Endodermal cell (in vitro differentiated cells): ENCODE results near the gene PPIL6. TPM values are rescaled to one million over a fixed set of nuclear protein-coding genes. Genes with fewer than 3 reads are reported as not detected.

Experiments
- DNase-seq: peaks from one replicate; pipeline ENCODE4 v3.0.0-alpha.2; 2017
- H3K27ac ChIP-seq: 2 replicates; pipeline ENCODE4 v1.5.1; 2013; ENCODE audit warnings: mild to moderate bottlenecking, low read depth, low read length, moderate library complexity
- H3K27me3 ChIP-seq: 2 replicates; pipeline ENCODE4 v1.6.1; 2013; ENCODE audit warnings: mild to moderate bottlenecking, low read length, moderate library complexity; ENCODE audit not compliant: insufficient read depth, control insufficient read depth, poor library complexity, severe bottlenecking
- H3K36me3 ChIP-seq: 2 replicates; pipeline ENCODE4 v1.7.0; 2013; ENCODE audit warnings: mild to moderate bottlenecking, low read length, moderate library complexity; ENCODE audit not compliant: control insufficient read depth, insufficient read depth
- H3K4me1 ChIP-seq: one replicate; pipeline ENCODE4 v1.7.0; 2013; ENCODE audit warnings: low read length; ENCODE audit not compliant: control insufficient read depth, insufficient read depth
- H3K4me3 ChIP-seq: 2 replicates; pipeline ENCODE4 v1.5.1; 2013; ENCODE audit warnings: mild to moderate bottlenecking, low read length, moderate library complexity
- H3K9ac ChIP-seq: 2 replicates; pipeline ENCODE4 v1.6.1; 2013; ENCODE audit warnings: mild to moderate bottlenecking, low read length, moderate library complexity; ENCODE audit not compliant: poor library complexity, severe bottlenecking; ENCODE audit errors: extremely low read depth
- H3K9me3 ChIP-seq: 2 replicates; pipeline ENCODE4 v1.6.1; 2013; ENCODE audit warnings: mild to moderate bottlenecking, low read length, moderate library complexity; ENCODE audit not compliant: control insufficient read depth
- H3K27ac Mint-ChIP-seq: 2 replicates; pipeline ENCODE4 v1.8.0; 2020; ENCODE audit warnings: mixed read lengths
- H3K27me3 Mint-ChIP-seq: 2 replicates; pipeline ENCODE4 v1.8.0; 2021; ENCODE audit warnings: mild to moderate bottlenecking, mixed read lengths; ENCODE audit not compliant: insufficient read depth
- H3K36me3 Mint-ChIP-seq: 2 replicates; pipeline ENCODE4 v1.8.0; 2020; ENCODE audit warnings: low read depth, mixed read lengths
- H3K4me1 Mint-ChIP-seq: 2 replicates; pipeline ENCODE4 v1.8.0; 2020; ENCODE audit warnings: mixed read lengths
- H3K4me3 Mint-ChIP-seq: 2 replicates; pipeline ENCODE4 v1.8.0; 2020; ENCODE audit warnings: mild to moderate bottlenecking, moderate library complexity, mixed read lengths
- H3K9me3 Mint-ChIP-seq: 2 replicates; pipeline ENCODE4 v1.8.0; 2020; ENCODE audit warnings: mild to moderate bottlenecking, mixed read lengths
- CTCF ChIP-seq: fragments of 200-600 bp; sonication (generic); conservative IDR thresholded peaks from 2 replicates; pipeline ENCODE4 v1.5.0; 2021; ENCODE audit warnings: antibody characterized with exemption, mild to moderate bottlenecking
- WGBS, 2 experiments: methylation state at CpG; one replicate each; pipeline versions ENCODE4 v1.1.5 to v1.1.7; 2013; ENCODE audit warnings: missing lambda C conversion rate in 2 of 2, mixed read lengths in 1 of 2; ENCODE audit not compliant: insufficient coverage in 1 of 2, insufficient read length in 1 of 2; 5-methylcytosine and 5-hydroxymethylcytosine counted together
- total RNA-seq, 2 donors: library from RNA; stranded (reverse); fragmentation: NEBNext Ultra II Directional in 1 of 2; extraction: Animal tissue kit (Norgen Biotek cat#: 25700) in 1 of 2; gene quantifications; 2 replicates in 1 of 2; 3 replicates in 1 of 2; pipeline ENCODE4 v1.2.1, GENCODE V29; 2021

PPIL6 gene
- total RNA-seq, 2 donors from 2014 or later = 2.2 to 2.9 TPM

- Histone ChIP-seq H3K36me3 (peaks cover 82% of the 10 kb centered on the region), H3K4me1 (no peaks in the 10 kb centered on the region), H3K9ac (no peak overlapping the region), H3K27me3 (no peaks in the 10 kb centered on the region), H3K4me3 (no peak overlapping the region), H3K27ac (no peak overlapping the region), H3K9me3 (peaks cover 14% of the 10 kb centered on the region)
- WGBS, 2 experiments = 85 to 95% methylated on average over 2 of the region's 2 CpGs
- no peak overlapping the region for H3K4me3 Mint-ChIP-seq
- no peak overlapping the region for H3K27ac Mint-ChIP-seq
- no peaks in the 10 kb centered on the region for H3K9me3 Mint-ChIP-seq
- H3K36me3 Mint-ChIP-seq = peaks cover 68% of the 10 kb centered on the region
- H3K4me1 Mint-ChIP-seq = peaks cover 35% of the 10 kb centered on the region
- DNase-seq = no peak
- no peaks in the 10 kb centered on the region for H3K27me3 Mint-ChIP-seq
- no peak for TF ChIP-seq CTCF
Measured at GRCh38 chr6:109475625-109476024, 35.2 kb upstream of the PPIL6 start.

GRCh38 chr6:109474995-109475394, 34.6 kb upstream of the PPIL6 start:
- Mint-ChIP-seq H3K36me3 (peaks cover 68% of the 10 kb centered on the region), H3K4me3 (no peak overlapping the region), H3K9me3 (no peaks in the 10 kb centered on the region), H3K27ac (no peak overlapping the region), H3K4me1 (peaks cover 30% of the 10 kb centered on the region), H3K27me3 (no peaks in the 10 kb centered on the region)
- no peak overlapping the region for H3K4me3 ChIP-seq
- H3K27ac ChIP-seq = no peak overlapping the region
- H3K9me3 ChIP-seq = peaks cover 14% of the 10 kb centered on the region
- no peaks in the 10 kb centered on the region for H3K27me3 ChIP-seq
- no peak overlapping the region for H3K9ac ChIP-seq
- no peak for DNase-seq
- no peak for TF ChIP-seq CTCF
- 94 to 97% methylated on average over 3 to 4 of the region's 4 CpGs for WGBS, 2 experiments
- no peaks in the 10 kb centered on the region for H3K4me1 ChIP-seq
- peaks cover 83% of the 10 kb centered on the region for H3K36me3 ChIP-seq

GRCh38 chr6:109473120-109473519, 32.7 kb upstream of the PPIL6 start:
- peaks cover 73% of the 10 kb centered on the region for H3K36me3 Mint-ChIP-seq
- Histone ChIP-seq H3K27me3 (no peaks in the 10 kb centered on the region), H3K4me1 (no peaks in the 10 kb centered on the region), H3K9ac (no peak overlapping the region), H3K9me3 (peaks cover 3% of the 10 kb centered on the region), H3K36me3 (peaks cover 89% of the 10 kb centered on the region), H3K4me3 (no peak overlapping the region), H3K27ac (no peak overlapping the region)
- no peaks in the 10 kb centered on the region for H3K9me3 Mint-ChIP-seq
- WGBS, 2 experiments = 93 to 94% methylated on average over 2 to 3 of the region's 3 CpGs
- H3K4me1 Mint-ChIP-seq = peaks cover 16% of the 10 kb centered on the region
- no peak overlapping the region for H3K27ac Mint-ChIP-seq
- no peak for DNase-seq
- H3K27me3 Mint-ChIP-seq = no peaks in the 10 kb centered on the region
- no peak overlapping the region for H3K4me3 Mint-ChIP-seq
- no peak for TF ChIP-seq CTCF
